IPS-11a (cell line): ENCODE measurements around the gene LRRC10B.

Experiments used
- H3K4me3 ChIP-seq: one replicate; pipeline ENCODE4 v1.5.1; 2013; ENCODE audit warnings: low read depth, low read length, control low read depth

LRRC10B gene

DNA sequence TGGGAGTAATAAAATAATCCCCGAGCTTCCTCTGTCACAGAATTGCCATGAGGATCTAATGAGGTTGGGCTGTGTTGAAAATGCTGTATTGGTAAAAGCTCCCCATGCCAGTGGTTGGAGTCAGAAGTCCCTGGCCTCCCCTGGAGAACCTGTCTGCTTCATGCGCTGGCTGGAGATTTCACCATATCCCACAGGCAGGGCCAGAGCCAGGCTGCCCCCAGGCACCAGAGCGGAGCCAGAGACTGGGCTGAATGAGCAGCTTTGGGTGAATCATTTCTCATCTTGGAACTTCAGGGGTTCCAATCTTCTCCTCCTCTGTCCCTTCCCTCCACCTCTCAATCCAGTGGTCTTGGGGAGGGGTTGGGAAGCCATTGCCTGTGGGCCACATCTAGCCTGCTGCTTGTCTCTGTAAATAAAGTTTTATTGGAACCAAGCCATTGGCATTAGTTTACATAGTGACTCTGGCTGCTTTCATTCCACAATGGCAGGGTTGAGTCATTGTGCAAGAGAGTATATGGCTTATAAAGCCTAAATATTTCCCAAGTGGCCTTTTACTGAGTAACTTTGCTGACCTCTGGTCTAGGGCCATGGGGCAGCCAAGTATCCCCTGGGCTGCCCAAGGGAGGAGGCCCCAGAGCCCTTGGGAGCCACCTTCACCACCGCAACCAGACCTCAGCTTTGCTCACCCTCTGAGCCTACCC lies 35.2 kb downstream of the LRRC10B start:
- no peak overlapping the region for H3K4me3 ChIP-seq

DNA sequence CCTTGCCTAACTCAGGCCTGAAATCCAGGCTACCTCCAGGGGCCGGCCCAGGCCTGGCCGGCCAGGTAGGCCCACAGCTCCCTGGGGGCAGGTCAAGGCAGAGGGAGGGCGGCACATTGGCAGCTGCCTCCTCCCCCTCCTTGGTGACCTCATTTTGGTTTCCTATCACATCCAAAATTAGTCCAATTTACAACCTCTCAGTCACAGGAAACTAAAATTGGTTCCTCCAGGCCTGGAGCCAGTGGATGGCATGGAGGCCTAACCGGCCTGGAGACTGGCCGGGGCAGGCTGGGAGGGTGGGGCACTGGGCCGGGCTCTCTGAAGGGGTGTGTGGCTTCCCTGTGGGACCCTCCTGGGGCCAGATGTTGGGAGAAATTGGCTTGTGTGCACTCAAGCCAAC lies 35.9 kb downstream of the LRRC10B start:
- no peak overlapping the region for H3K4me3 ChIP-seq

DNA sequence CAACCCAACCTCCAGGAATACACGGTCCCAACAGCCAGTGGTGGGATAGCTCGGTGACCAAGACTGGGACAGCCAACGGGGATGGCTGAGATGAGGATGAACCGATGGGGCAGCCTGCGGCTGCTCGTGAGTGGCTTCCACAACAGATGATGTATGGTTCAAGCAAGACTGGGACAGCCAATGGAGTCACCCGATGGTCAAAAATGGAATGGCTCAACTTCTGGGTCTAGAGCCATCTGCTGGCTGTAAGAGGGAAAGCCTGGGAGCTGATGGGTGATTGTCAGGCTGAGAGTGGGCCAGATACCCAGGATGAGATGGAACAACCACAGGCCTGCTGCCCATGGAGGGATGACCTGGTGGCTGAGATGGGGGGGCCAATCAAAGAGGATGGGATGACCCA lies 36.8 kb downstream of the LRRC10B start:
- H3K4me3 ChIP-seq = no peak overlapping the region

DNA sequence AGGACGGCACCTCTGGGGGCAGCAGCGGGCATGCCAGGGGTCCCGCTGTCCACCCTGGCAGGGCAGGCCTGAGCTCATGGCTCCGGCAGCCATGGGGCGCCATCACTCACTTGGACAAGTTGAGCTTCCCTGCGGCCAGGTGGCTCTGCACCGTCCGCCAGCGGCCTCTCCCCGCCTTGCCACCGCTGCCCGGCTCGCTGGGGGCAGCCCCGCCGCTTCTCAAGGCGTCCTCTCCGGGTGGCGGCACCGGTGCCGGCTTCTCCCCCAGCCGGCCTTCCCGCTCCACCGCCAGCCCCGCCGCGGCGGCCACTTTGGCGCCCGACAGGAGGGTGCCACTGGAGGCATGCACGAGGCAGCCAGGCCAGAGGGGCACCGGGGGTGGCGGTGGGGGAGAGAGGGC lies 37.4 kb downstream of the LRRC10B start:
- H3K4me3 ChIP-seq = no peak overlapping the region

DNA sequence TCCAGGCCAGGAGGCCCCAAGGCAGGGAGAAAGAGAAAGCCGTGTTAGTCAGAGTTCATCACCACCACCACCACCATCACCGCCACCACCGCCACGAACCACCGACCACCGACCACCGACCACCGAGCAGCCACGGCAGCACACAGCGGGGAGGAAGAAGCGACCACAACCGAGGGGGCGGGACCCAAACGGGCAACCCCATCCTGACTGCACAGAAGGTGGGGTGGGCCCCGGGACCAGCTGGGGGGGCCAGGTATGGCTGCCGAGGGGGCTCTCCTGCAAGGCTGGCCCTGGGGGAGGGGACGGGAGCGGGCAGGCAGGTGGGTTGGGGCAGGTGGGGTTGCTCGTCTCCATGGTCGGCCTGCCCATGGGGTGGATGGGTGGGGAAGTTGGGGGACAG lies 38.1 kb downstream of the LRRC10B start:
- no peak overlapping the region for H3K4me3 ChIP-seq

DNA sequence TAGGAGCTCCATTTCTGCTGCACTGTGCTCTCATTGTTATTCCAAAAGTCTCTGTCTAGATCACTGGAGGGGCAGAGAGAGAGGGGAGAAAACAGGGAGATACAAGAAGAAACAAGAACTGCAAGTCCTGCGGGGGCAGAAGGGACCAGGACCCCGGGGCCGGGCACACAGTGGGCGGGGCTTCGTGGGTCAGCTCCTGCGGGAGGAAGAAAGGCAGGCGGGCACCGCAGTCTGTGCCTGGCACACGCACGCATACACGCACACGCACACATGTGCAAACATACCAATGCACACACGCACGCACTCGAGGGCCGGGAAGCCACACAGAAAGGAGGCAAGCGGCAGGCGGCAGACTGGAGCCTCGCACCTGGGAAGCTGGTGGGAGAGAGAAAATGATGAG lies 38.7 kb downstream of the LRRC10B start:
- no peak overlapping the region for H3K4me3 ChIP-seq

DNA sequence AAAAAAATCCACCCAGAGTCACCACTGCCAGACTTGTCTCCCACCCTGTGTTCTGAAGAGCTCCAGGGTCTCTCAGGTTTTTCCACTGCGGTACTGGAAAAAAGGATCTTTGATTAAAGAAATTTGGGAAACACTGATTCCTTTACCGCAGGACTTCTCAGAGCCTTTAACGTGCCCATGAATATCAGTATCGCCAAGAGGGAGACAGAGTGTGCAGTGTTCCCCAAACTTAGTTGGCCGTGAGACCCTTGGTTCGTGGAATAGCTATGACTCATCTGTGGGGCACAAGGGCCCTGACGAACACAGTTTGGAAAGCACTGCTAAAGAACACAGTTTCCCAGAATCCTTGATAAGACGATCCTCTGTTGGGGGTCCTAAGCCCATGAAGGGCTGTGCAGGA lies 40.6 kb downstream of the LRRC10B start:
- H3K4me3 ChIP-seq = no peak overlapping the region

DNA sequence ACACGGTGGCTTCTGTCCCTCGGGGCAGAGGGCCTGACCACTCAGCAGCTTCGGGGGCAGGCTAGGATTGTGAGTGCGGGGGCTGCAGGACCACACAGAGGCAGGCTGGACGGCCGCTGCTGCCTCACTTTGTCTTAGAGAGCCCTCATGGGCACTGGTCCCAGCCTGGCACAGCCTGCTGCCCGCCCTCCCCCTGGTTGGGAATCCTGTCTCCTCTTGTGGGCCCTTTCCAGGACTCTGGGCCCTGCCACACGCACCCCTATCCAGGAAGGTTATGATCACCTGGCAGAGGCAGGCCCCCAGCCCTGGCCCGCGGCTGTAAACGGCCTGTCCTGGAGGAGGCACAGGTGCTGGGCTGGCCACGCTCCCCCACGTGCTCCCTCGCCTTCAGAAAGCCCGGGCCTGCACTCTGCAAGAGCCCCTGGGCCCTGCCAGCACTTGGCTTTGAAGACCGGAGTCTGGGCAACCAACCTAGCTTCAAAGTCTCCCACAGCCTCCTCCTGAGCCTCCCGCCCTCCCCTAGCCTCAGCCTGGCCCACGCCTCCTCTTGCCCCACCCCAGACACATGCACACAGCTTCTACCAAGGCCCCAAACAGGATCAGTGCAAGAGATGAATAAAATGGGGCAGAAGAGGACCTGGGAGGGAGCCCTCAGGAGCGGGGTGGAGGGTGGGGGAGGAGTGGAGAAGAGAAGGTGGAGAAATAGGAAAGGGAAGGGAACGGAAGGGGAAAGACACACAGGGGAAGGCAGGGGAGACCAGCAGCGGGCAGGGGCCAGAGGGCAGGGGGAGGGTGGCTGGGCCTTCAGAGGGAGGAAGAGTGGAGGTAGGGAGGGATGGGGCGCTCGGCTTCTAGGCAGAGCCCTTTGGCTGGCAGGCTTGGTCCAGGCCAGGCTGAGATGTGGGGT lies 41.4 kb downstream of the LRRC10B start:
- no peak overlapping the region for H3K4me3 ChIP-seq

DNA sequence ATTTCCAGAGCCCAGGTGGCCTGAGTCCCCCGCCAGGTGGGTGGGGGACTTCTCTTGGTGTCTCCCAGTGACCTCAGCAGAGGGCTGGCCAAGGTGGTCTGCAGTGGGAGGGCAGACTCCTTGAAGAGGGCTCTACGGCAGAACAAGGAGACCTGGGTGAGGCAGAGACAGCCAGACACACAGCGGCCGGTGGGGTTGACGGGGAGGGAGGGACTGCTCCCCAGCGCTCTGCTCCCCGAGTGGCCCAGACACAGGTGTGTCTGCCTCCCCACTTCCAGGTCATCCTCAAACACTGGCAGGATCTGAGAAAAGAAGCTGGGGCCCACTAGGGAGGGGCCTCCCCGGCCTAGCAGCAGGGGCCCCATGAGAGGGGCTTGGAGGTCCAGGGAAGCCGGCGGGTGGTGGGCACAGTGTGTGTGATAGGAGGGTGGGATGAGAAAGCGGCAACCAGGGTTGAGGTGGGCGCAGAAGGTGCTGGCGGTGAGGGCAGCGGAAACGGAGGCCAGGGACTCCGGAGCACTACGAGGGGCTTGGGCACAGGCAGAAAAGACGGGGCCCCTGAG lies 42.2 kb downstream of the LRRC10B start:
- no peak overlapping the region for H3K4me3 ChIP-seq

DNA sequence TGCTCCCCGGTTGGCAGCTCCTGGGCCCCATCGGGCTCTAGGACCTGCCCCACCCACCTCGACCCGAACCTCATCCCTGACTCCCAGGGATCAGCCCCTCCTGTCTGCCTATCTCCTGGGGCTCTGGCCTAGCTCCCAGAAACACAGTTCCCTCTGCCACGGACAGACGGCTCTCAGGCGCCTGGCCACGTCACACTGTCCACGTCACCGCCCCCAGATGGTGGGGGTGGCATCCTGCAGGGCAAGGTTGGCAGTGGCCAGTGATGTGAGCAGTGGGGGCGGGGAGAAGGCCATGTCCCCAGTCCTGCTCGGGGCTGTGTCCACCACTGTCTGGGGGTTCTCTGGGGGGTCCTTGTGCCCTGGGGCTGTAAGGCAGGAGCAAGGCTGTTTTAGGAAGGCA lies 43.1 kb downstream of the LRRC10B start:
- no peak overlapping the region for H3K4me3 ChIP-seq

DNA sequence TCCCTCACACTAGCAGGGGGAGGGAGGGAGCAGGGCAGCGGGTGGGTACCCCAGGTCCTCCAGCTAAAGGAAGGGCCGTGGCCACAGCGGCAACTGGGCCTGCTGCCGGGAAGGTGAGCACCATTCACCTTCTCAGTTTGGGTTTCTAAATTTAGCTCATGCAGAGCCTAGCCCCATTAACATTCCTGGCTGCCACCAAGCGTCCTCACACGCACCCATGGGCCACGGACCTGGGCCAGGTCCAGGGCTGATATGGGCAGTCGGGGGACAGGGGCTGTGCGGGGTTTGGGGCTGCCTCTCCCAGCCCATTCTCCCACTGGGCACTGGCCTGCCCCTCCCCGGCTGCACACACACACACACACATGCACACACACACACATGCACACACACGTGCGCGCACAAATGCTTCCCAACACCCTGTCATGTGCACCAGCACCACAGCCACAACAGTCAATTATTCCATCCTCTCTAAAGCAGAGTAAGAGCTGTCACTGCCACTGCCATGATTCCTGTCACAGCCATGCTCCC lies 43.6 kb downstream of the LRRC10B start:
- H3K4me3 ChIP-seq = no peak overlapping the region

DNA sequence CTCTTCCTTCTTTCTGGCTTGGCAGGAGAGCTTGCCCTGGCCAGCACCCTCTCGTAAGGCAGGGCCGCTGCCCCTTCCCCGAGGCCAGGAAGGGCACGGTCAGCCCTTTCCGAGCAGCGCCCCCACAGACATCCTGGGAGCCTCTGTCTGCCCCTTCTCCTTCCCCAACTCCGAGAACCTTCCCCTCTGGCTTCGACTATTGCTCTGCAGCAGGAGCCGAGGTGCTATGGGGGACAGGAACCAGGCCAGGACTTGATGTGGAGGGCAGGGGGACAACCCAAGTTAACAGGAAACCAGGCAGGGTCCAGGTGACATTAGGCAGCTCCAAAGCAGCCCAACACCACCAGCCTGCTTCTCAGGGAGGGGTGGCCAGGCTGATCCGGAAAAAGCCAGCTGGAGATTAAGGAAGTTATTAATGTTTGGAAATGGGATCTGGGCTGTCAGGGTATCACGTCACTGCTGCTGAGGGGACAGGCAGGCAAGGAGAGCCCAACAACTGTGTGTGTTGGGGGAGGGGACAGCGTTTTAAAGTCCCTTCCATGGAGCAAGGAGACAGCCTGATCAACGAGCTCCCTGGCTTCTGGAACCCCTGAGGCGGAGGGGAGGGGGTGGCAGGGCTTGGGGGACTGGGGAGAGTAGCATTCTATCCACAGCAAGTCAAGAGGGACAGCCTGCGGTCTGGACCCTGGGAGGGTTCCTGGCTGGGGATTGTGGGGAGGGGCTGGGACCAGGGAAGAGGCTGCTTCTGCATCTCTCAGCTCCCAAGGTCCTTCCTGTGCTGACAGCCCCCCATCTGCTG lies 45.0 kb downstream of the LRRC10B start:
- H3K4me3 ChIP-seq = no peak overlapping the region

DNA sequence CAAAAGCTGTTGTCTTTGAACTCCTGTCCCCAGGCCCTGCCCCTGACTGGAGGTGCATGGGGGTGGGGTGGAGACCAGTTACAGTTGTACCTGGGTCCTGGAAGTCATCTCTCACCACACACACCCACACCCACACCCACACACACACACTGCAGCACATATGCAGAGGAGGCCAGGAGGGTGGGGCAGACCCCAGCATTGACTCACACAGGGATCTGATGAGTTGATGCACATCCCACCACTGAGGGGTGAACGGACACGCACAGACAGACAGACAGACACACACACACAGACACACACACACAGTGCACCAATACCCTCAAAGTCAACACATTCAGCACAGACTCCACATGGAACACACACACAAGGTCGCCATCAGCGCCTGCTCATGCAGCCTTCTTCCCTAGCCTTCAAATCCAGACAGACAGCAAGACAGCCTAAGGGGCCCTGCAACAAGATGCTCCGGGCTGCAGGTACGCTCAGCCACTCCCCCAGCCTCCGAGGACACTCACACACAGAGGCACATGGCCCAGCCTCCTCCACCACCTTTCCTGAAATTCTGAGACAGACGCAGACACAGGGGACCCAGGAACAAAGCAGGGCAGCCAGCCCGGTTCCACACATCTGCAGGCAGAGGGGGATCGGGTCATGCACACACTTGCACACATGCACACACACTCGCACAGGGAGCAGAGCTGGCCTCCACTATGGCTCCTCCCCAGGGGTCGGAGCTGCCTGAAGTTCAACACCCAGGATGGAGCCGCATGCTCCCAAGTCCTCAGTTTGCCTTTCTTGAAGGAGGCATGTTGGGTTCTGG lies 45.8 kb downstream of the LRRC10B start:
- no peak overlapping the region for H3K4me3 ChIP-seq

DNA sequence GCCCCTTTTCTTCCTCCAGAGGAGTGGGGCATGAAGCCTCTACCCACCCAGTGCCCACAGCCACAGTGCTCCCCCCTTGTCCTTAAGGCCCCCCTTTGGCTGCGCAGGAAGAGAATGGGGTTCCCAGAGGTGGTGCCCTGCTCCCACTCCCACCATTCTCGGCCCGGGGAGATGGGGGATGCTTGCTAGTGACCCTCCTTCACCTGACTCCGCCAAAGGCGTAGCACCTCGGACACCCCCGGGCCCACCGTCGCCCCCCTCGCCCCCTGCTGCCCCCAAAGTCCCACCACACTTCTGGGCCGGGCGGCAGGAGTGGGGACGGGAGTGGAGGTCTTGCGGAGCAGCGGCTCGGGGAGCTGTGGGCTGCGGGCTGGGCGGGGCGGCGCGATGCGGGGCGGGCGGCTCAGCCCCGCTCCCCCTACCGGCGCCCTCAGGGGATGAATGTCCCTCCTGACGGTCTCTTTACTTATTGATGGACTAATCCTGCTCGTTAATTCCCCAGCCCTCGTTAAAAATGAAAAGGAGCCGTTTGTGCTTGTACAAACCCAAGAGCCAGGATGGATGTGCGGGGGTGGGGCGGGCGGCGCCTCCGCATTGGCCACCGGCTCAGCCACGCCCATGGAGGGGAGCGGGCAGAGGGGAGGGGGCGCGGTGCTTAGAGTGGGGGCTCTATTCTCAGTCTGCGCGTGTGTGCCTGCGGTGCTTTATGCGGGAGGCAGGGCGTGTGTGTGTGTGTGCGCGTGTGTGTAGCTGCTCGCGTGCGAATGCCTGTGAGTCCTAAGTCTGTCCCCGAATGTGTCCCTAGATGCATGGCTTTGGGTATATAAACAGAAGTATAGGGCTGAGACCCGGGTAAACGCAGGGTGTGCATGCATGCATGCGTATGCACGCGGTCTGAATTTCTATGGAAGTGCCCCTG lies 46.8 kb downstream of the LRRC10B start:
- H3K4me3 ChIP-seq = peak overlapping the region; percentile 18

DNA sequence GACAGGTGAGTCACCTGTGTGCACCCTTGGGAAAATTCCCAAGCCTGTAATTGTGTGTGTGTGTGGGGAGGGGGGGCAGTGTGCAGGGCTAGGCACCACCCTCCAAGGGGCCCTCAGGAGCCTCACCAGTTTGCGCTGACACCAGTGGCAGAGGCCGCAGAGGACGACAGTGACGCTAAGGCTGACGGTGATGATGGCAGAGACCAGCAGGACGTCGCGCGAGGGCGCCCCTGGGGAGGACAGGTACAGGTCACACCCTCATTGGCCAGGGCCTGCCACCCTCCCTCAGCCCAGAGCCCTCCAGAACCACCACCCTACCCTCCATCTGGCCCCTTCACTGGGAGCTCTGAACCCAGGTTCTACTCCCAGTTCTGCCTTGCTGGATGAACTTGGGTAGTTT lies 47.4 kb downstream of the LRRC10B start:
- no peak overlapping the region for H3K4me3 ChIP-seq

DNA sequence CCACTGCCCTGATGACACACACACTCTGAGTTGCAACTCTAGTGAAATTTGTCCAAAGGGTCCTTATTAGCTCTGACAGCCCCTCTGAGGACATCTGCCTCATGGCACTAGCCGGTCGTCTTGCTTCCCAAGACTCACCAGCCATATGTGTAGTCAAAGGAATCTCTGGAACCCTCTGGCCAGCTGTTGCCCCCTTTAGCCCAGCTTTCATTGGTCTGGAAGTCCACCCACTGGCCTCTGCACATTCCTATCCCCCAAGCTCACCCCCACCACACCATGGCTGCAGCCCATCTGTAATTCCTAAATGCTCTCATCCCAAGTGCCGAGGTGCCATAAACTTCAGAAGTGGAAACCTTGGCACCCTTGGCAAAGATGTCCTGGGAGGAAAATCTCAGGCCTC lies 48.1 kb downstream of the LRRC10B start:
- no peak overlapping the region for H3K4me3 ChIP-seq
